Left ventricle myocardium inferior (tissue), 1 donor: Measurements from ENCODE around the gene PAX5. TPM values are rescaled to one million over a fixed set of nuclear protein-coding genes. Genes with fewer than 3 reads are reported as not detected.

Experiments
- DNase-seq: peaks from one replicate; pipeline ENCODE4 v3.0.0-alpha.2; 2020
- H3K27ac ChIP-seq: fragments of 200-600 bp; replicated peaks from 2 replicates; pipeline ENCODE4 v1.8.0; 2021
- H3K27me3 ChIP-seq: fragments of 200-600 bp; 2 replicates; pipeline ENCODE4 v1.8.0; 2021; ENCODE audit warnings: low read depth
- H3K36me3 ChIP-seq: fragments of 200-600 bp; 2 replicates; pipeline ENCODE4 v1.8.0; 2021
- H3K4me1 ChIP-seq: fragments of 200-600 bp; 2 replicates; pipeline ENCODE4 v1.8.0; 2021
- H3K4me3 ChIP-seq: fragments of 200-600 bp; 2 replicates; pipeline ENCODE4 v1.8.0; 2021; ENCODE audit warnings: mild to moderate bottlenecking, moderate library complexity
- H3K9me3 ChIP-seq: fragments of 200-600 bp; replicated peaks from 2 replicates; pipeline ENCODE4 v1.8.0; 2021
- intact Hi-C: fragments of 100-400 bp; cut with micrococcal nuclease; formaldehyde crosslinking; loops from one replicate; pipeline ENCODE4 v1.11.0; 2022
- total RNA-seq: library from RNA; stranded (reverse); fragmentation: NEBNext Ultra II Directional; extraction: Animal tissue kit (Norgen Biotek cat#: 25700); gene quantifications from one replicate; pipeline ENCODE4 v1.2.1, GENCODE V29; 2021
- TF ChIP-seq, protein P1 (sequence below): fragments of 200-600 bp; IDR thresholded peaks from 2 replicates; pipeline ENCODE4 v1.8.0; 2021; ENCODE audit warnings: antibody characterized with exemption, mild to moderate bottlenecking, borderline replicate concordance
- donor health status: DM: no; HTN: yes; CAD: no; lungs with severe emphysema.

Gene PAX5
- total RNA-seq, 1 donor from 2014 or later, result not detected

DNA sequence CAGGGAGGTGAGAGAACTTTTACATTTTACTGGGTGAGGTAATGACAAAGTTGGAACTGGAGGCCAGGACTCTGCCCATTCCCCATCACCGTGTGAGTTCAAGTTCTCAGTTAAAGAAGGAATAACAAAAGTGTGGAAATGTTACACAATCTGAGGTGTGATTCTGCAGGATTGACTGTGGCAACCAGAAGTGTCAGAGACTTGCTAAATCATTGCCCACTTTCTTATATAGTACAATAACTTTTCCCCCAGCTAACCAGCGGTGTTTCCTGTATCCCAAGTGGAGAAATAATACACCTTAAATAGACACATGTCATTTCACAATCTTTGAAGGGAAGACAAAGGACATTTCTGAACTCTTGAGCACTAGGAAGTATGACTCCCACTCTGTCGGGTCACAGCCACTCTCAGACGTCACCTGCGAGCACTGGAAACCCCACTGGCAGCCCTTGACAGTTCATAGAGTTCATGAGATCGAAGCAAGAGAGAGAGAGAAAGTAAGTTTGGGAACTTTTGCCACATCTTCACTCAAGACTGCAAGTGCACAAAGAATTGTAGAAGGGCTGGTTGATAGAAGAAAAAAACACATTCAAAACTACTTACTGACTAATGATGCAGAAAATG lies 28.4 kb downstream of the PAX5 start:
- Histone ChIP-seq H3K9me3 (no peaks in the 10 kb centered on the region), H3K4me3 (no peak overlapping the region), H3K27ac (no peak overlapping the region), H3K36me3 (no peaks in the 10 kb centered on the region), H3K27me3 (peaks cover 100% of the 10 kb centered on the region), H3K4me1 (no peaks in the 10 kb centered on the region)
- TF ChIP-seq, protein P1, sequence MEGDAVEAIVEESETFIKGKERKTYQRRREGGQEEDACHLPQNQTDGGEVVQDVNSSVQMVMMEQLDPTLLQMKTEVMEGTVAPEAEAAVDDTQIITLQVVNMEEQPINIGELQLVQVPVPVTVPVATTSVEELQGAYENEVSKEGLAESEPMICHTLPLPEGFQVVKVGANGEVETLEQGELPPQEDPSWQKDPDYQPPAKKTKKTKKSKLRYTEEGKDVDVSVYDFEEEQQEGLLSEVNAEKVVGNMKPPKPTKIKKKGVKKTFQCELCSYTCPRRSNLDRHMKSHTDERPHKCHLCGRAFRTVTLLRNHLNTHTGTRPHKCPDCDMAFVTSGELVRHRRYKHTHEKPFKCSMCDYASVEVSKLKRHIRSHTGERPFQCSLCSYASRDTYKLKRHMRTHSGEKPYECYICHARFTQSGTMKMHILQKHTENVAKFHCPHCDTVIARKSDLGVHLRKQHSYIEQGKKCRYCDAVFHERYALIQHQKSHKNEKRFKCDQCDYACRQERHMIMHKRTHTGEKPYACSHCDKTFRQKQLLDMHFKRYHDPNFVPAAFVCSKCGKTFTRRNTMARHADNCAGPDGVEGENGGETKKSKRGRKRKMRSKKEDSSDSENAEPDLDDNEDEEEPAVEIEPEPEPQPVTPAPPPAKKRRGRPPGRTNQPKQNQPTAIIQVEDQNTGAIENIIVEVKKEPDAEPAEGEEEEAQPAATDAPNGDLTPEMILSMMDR, result no peak
- intact Hi-C loops, result no loop called here
- DNase-seq, result no peak

DNA sequence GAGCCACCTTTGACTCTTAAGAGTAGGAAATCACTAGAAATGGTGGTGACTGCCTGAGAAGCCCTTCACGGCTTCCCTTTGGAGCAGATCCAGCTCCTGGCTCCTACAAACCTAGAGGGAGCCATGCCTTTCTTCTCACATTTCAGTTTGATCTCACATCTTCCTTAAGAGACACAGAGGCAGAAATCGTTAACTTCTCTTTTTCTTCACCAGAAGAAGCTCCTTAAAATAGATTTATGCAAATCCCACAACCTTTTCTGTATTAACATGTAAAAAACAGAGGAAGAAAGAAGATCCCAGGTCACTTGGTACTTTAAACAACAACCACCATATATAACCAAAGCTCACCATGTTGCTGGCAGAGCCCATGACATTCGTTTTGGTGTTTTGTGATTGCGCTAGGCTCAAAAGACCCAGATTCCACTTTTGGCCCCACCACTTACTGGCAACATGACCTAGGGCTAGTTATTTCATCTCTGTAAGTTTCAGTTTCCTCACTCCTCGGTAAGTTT lies 29.6 kb downstream of the PAX5 start:
- Histone ChIP-seq H3K27ac (no peak overlapping the region), H3K27me3 (peaks cover 100% of the 10 kb centered on the region), H3K9me3 (no peaks in the 10 kb centered on the region), H3K36me3 (no peaks in the 10 kb centered on the region), H3K4me3 (no peak overlapping the region), H3K4me1 (no peaks in the 10 kb centered on the region)
- TF ChIP-seq, protein P1, result no peak
- intact Hi-C loops, result no loop called here
- no peak for DNase-seq

DNA sequence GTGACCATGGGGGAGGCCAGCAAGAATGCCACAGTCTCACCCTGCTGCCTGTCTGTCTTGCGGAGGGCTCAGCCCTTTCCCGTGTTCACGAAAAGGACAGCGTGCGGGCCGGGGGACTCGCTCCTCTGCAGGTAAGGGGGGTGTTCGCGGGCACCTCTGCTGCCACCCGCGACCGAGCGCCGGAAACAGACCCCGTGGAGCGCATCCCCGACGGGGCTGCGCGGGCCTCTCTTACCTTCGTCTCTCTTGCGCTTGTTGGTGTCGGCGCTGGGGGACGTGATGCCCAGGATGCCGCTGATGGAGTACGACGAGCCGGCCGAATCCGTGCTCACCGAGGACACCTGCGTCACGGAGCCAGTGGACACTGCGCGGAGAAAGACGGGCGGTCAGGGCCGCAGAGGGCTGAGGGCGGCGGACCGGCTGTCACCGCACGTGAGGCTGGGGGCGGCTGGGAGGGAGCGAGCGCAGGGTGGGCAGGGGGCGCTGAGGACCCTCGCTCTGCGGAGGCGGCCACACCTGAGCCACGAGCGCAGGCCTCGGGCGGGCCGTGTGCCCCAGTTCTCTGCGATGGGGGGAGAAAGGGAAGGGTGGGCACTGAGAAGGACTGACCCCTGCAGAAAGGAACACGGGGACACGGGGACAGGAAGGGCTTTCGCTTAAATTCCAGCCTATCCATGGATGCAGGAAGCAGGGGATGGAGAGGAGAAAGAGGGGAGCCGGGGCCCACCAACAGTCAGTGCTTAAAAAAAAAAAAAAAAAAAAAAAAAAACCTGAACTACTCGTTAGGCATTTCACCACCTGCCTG lies 31.5 kb downstream of the PAX5 start:
- DNase-seq, result no peak
- TF ChIP-seq, protein P1, result no peak
- H3K4me1 ChIP-seq, result no peaks in the 10 kb centered on the region
- no peak overlapping the region for H3K27ac ChIP-seq
- H3K4me3 ChIP-seq, result no peak overlapping the region
- intact Hi-C loops, result no loop called here
- peaks cover 98% of the 10 kb centered on the region for H3K27me3 ChIP-seq
- H3K9me3 ChIP-seq, result no peaks in the 10 kb centered on the region
- H3K36me3 ChIP-seq, result no peaks in the 10 kb centered on the region

DNA sequence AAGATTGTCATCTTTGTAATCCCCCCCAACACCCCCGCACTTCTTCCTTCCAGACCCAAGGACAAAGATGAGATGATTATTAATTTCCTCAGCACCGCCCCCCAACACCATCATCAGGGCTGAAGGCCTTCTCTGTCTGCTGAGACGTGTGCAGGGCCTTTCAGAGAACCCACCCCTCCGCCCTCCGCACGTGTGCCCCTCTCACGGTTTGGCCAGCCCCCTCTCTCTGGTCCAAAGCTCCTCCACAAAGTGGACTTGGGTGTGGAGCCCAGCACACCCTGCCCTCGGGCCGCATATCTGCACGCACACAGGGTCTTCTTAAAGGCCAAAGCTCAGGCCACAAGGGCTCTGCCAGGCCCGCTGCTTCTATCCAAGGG lies 32.0 kb downstream of the PAX5 start:
- H3K4me3 ChIP-seq, result no peak overlapping the region
- H3K4me1 ChIP-seq, result no peaks in the 10 kb centered on the region
- no peak for DNase-seq
- no peaks in the 10 kb centered on the region for H3K9me3 ChIP-seq
- peaks cover 98% of the 10 kb centered on the region for H3K27me3 ChIP-seq
- TF ChIP-seq, protein P1, result no peak
- intact Hi-C loops, result no loop called here
- H3K36me3 ChIP-seq, result no peaks in the 10 kb centered on the region
- H3K27ac ChIP-seq, result no peak overlapping the region

DNA sequence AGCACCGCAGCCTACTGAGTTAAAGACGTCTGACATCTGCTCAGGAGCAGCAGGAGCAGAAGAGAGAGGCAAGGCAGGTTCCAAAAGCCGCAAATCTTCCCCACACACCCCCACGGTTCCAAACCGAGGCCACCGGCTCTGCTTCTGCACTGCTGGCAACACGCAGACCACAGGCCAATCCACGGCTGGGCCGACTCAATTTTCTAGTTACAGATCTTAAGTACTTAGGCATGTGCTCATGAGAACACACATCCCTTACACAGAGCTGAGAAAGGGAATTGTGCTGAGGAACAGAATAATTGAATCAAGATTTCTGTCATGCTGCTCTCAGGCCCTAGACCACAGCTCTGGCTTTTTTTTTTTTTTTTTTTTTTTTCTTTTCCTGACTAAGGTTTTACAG lies 32.6 kb downstream of the PAX5 start:
- TF ChIP-seq, protein P1, result no peak
- H3K27me3 ChIP-seq, result peaks cover 98% of the 10 kb centered on the region
- H3K36me3 ChIP-seq, result no peaks in the 10 kb centered on the region
- no peak for DNase-seq
- intact Hi-C loops, result no loop called here
- no peak overlapping the region for H3K4me3 ChIP-seq
- no peak overlapping the region for H3K27ac ChIP-seq
- no peaks in the 10 kb centered on the region for H3K4me1 ChIP-seq
- no peaks in the 10 kb centered on the region for H3K9me3 ChIP-seq
